ENCODE data around the gene CPPED1.

DNA sequence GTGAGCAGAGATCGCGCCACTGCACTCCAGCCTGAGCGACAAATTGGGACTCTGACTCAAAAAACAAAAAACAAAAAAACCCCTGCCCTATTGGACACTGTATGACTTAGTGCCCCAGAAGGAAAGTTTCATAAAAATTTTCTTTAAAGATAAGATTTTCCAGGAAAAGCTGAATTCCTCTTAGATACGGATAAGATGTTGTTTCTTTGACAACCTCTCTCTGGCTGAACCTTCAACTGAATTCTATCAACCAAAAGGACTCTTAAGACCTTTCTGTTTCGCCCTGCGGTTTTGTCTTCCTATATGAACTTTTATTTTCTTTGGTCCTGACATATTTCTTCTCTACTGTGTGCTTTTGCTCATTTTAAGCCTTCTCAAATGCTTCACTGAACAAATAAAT lies 35.8 kb downstream of the CPPED1 start:
- TF ChIP-seq POLR2AphosphoS5 (IDR thresholded peaks at IDR 0.05; ENCODE audit: borderline replicate concordance, low read depth, low read length) (no peak), EZH2 (IDR thresholded peaks at IDR 0.05) (no peak)
